Spleen (tissue), 7 donors: ENCODE data around the gene LYRM4.

Source experiments
- POLR2A ChIP-seq, 3 donors: fragments of 450-650 bp; IDR thresholded peaks; one replicate each; pipeline ENCODE4 v1.5.1; 2017; ENCODE audit warnings: antibody characterized with exemption in 3 of 3, mild to moderate bottlenecking in 1 of 3
- POLR2AphosphoS5 ChIP-seq, 3 donors: sonication (generic); formaldehyde crosslinking; IDR thresholded peaks; one replicate each; pipeline ENCODE4 v1.5.1; 2017; ENCODE audit warnings: antibody characterized with exemption in 3 of 3
- TF ChIP-seq, protein P1 (sequence below), 11 experiments: fragments of 200-600 bp in 7 of 11; fragments of 450-650 bp in 4 of 11; sonication (generic) in 4 of 11; IDR thresholded peaks in 8 of 11; conservative IDR thresholded peaks in 3 of 11; 1 replicate in 7 of 11; 2 replicates in 4 of 11; pipeline versions ENCODE4 v1.4.0 to v1.8.0; 2016 to 2021; ENCODE audit warnings: antibody characterized with exemption in 11 of 11, inconsistent platforms in 4 of 11, mild to moderate bottlenecking in 1 of 11
- donor health status: DM: no; HTN: no; CAD: no; lungs with moderate emphysema.
- donor health status: DM: no; HTN: no; CAD: no.
- donor health status: DM: no; HTN: no; CAD: no.

DNA sequence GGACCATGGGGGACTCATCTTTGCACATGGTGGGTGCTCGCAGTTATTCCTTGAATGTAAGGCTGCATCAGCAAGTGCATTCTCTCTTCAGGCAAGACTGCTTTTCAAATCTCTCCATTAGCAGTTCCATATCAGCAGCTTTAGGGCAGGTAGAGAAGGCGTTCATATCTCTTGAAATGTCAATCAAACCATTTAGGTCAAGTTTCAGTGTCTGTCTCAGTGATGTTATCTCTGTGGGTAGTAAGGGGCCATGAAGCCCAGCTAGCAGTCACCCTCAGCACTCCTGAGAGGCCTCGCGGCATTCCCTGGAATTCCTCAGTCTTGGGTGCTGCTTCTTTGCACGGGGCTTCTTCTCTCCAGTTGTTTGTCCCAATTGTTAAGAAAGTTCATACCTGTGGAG is 24.8 kb upstream of the LYRM4 start:
- TF ChIP-seq POLR2A (IDR thresholded peaks at IDR 0.05) (no peak), POLR2AphosphoS5 (IDR thresholded peaks at IDR 0.05) (no peak)
- TF ChIP-seq, protein P1, sequence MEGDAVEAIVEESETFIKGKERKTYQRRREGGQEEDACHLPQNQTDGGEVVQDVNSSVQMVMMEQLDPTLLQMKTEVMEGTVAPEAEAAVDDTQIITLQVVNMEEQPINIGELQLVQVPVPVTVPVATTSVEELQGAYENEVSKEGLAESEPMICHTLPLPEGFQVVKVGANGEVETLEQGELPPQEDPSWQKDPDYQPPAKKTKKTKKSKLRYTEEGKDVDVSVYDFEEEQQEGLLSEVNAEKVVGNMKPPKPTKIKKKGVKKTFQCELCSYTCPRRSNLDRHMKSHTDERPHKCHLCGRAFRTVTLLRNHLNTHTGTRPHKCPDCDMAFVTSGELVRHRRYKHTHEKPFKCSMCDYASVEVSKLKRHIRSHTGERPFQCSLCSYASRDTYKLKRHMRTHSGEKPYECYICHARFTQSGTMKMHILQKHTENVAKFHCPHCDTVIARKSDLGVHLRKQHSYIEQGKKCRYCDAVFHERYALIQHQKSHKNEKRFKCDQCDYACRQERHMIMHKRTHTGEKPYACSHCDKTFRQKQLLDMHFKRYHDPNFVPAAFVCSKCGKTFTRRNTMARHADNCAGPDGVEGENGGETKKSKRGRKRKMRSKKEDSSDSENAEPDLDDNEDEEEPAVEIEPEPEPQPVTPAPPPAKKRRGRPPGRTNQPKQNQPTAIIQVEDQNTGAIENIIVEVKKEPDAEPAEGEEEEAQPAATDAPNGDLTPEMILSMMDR (IDR thresholded peaks at IDR 0.05 in 8 of 11, conservative IDR thresholded peaks at IDR 0.05 in 3 of 11), result no peak
